ENCODE data around the gene SLC22A3.

GRCh38 chr6:160333101-160333500, 15.1 kb upstream of the SLC22A3 start:
- TF ChIP-seq CTCF (IDR thresholded peaks at IDR 0.05 in 2 of 3, conservative IDR thresholded peaks at IDR 0.05 in 1 of 3; ENCODE audit: borderline replicate concordance in 1 of 3, insufficient read depth in 1 of 3, low read depth in 2 of 3, low read length in 2 of 3) (no peak), POLR2A (IDR thresholded peaks at IDR 0.05; ENCODE audit: borderline replicate concordance, extremely low read depth, insufficient read depth, insufficient read length) (no peak), ZFX (IDR thresholded peaks at IDR 0.05) (no peak), POLR2AphosphoS5 (IDR thresholded peaks at IDR 0.05; ENCODE audit: low read depth, low read length) (no peak), REST (IDR thresholded peaks at IDR 0.05; ENCODE audit: low read depth) (no peak), SP1 (IDR thresholded peaks at IDR 0.05; ENCODE audit: low read depth) (no peak), ELF1 (IDR thresholded peaks at IDR 0.05; ENCODE audit: borderline replicate concordance, low read depth) (no peak), EZH2 (IDR thresholded peaks at IDR 0.05) (no peak), MAX (IDR thresholded peaks at IDR 0.05) (no peak)
